OCI-LY1 (cell line): ENCODE results near the gene KIAA1328.

Experiments used
- CTCF ChIP-seq: fragments of 200-600 bp; sonication (generic), shearing (Covaris generic); IDR thresholded peaks from 2 replicates; pipeline ENCODE4 v1.5.1; 2017; ENCODE audit warnings: mild to moderate bottlenecking, antibody characterized with exemption, low read length, moderate library complexity, mixed read lengths
- EZH2 ChIP-seq: fragments of 200-600 bp; sonication (generic), shearing (Covaris generic); IDR thresholded peaks from 2 replicates; pipeline ENCODE4 v1.8.0; 2017; ENCODE audit warnings: borderline replicate concordance, mixed run types, mild to moderate bottlenecking, antibody characterized with exemption, low read length, moderate library complexity, mixed read lengths

- no peak for TF ChIP-seq CTCF
- TF ChIP-seq EZH2, result no peak
These were observed 21.7 kb downstream of the KIAA1328 start for GRCh38 chr18:36850527-36851201.
